ENCODE data around the gene KRTCAP2.

- TF ChIP-seq POLR2A (IDR thresholded peaks at IDR 0.05) (no peak), CTCF (IDR thresholded peaks at IDR 0.05) (no peak), POLR2AphosphoS5 (IDR thresholded peaks at IDR 0.05) (no peak)
Measured at GRCh38 chr1:155122308-155122707, 50.8 kb downstream of the KRTCAP2 start.

Data from prostate gland (tissue), 2 donors.